ENCODE data around the gene C12orf60. TPM values are rescaled to one million over a fixed set of nuclear protein-coding genes. Genes with fewer than 3 reads are reported as not detected.

Gene C12orf60
- total RNA-seq, 1 donor from 2014 or later = 1.2 TPM

GRCh38 chr12:14777271-14777670 is 26.2 kb upstream of the C12orf60 start:
- no peak for DNase-seq (ENCODE audit: extremely low spot score, unreplicated experiment)
- no peak overlapping the region for H3K4me3 Mint-ChIP-seq (ENCODE audit: unreplicated experiment)
- peak overlapping the region; percentile 99 for H3K27ac Mint-ChIP-seq (ENCODE audit: unreplicated experiment)
- TF ChIP-seq CTCF (IDR thresholded peaks at IDR 0.05) = no peak
- no peaks in the 10 kb centered on the region for H3K27me3 Mint-ChIP-seq (ENCODE audit: unreplicated experiment)
- no peaks in the 10 kb centered on the region for H3K36me3 Mint-ChIP-seq (ENCODE audit: unreplicated experiment)
- peaks cover 51% of the 10 kb centered on the region for H3K4me1 Mint-ChIP-seq (ENCODE audit: unreplicated experiment)
- no peaks in the 10 kb centered on the region for H3K9me3 Mint-ChIP-seq (ENCODE audit: unreplicated experiment)

GRCh38 chr12:14779834-14780233 is 23.6 kb upstream of the C12orf60 start:
- H3K27ac Mint-ChIP-seq (ENCODE audit: unreplicated experiment) = peak overlapping the region; percentile 4
- no peak overlapping the region for H3K4me3 Mint-ChIP-seq (ENCODE audit: unreplicated experiment)
- H3K36me3 Mint-ChIP-seq (ENCODE audit: unreplicated experiment) = peaks cover 12% of the 10 kb centered on the region

GRCh38 chr12:14780859-14781258 is 22.6 kb upstream of the C12orf60 start:
- H3K27me3 Mint-ChIP-seq (ENCODE audit: unreplicated experiment) = no peaks in the 10 kb centered on the region

More at GRCh38 chr12:14779834-14780233, 23.6 kb upstream of the C12orf60 start:
- DNase-seq (ENCODE audit: extremely low spot score, unreplicated experiment) = no peak
- no peaks in the 10 kb centered on the region for H3K9me3 Mint-ChIP-seq (ENCODE audit: unreplicated experiment)
- peaks cover 44% of the 10 kb centered on the region for H3K4me1 Mint-ChIP-seq (ENCODE audit: unreplicated experiment)
- H3K27me3 Mint-ChIP-seq (ENCODE audit: unreplicated experiment) = no peaks in the 10 kb centered on the region
- no peak for TF ChIP-seq CTCF (IDR thresholded peaks at IDR 0.05)

GRCh38 chr12:14781563-14781962 is 21.9 kb upstream of the C12orf60 start:
- Mint-ChIP-seq H3K27ac (ENCODE audit: unreplicated experiment) (no peak overlapping the region), H3K36me3 (ENCODE audit: unreplicated experiment) (peaks cover 25% of the 10 kb centered on the region), H3K4me1 (ENCODE audit: unreplicated experiment) (peaks cover 28% of the 10 kb centered on the region), H3K4me3 (ENCODE audit: unreplicated experiment) (no peak overlapping the region), H3K27me3 (ENCODE audit: unreplicated experiment) (no peaks in the 10 kb centered on the region), H3K9me3 (ENCODE audit: unreplicated experiment) (no peaks in the 10 kb centered on the region)
- no peak for DNase-seq (ENCODE audit: extremely low spot score, unreplicated experiment)
- TF ChIP-seq CTCF (IDR thresholded peaks at IDR 0.05) = no peak

More at GRCh38 chr12:14780859-14781258, 22.6 kb upstream of the C12orf60 start:
- Mint-ChIP-seq H3K4me3 (ENCODE audit: unreplicated experiment) (no peak overlapping the region), H3K4me1 (ENCODE audit: unreplicated experiment) (peaks cover 35% of the 10 kb centered on the region), H3K36me3 (ENCODE audit: unreplicated experiment) (peaks cover 20% of the 10 kb centered on the region), H3K27ac (ENCODE audit: unreplicated experiment) (no peak overlapping the region), H3K9me3 (ENCODE audit: unreplicated experiment) (no peaks in the 10 kb centered on the region)
- DNase-seq (ENCODE audit: extremely low spot score, unreplicated experiment) = no peak
- no peak for TF ChIP-seq CTCF (IDR thresholded peaks at IDR 0.05)

- TF ChIP-seq CTCF (IDR thresholded peaks at IDR 0.05) = no peak
- Mint-ChIP-seq H3K9me3 (ENCODE audit: unreplicated experiment) (no peaks in the 10 kb centered on the region), H3K36me3 (ENCODE audit: unreplicated experiment) (peaks cover 36% of the 10 kb centered on the region), H3K4me1 (ENCODE audit: unreplicated experiment) (peaks cover 18% of the 10 kb centered on the region), H3K27me3 (ENCODE audit: unreplicated experiment) (no peaks in the 10 kb centered on the region), H3K4me3 (ENCODE audit: unreplicated experiment) (no peak overlapping the region), H3K27ac (ENCODE audit: unreplicated experiment) (no peak overlapping the region)
- no peak for DNase-seq (ENCODE audit: extremely low spot score, unreplicated experiment)
Observed at GRCh38 chr12:14782756-14783155, 20.7 kb upstream of the C12orf60 start.

Data from osteocyte (in vitro differentiated cells).